HL-60 (cell line): ENCODE measurements around the gene ACSF3.
"Not testable (repeated sequence)": the region's sequence is repeated elsewhere in the genome, so short reads cannot be mapped to it uniquely, and the experiment has no call there.

Experiments
- DNase-seq, 2 experiments: peaks; one replicate each; pipeline ENCODE4 v3.0.0-alpha.2; 2010 to 2020; ENCODE audit warnings: low read depth in 1 of 2, low spot score in 1 of 2
- H3K27ac ChIP-seq: fragments of 250-450 bp; sonication (Bioruptor Pico); replicated peaks from 2 replicates; pipeline ENCODE4 v1.5.1; 2020; ENCODE audit warnings: mild to moderate bottlenecking, moderate library complexity
- H3K27me3 ChIP-seq: fragments of 250-450 bp; sonication (Bioruptor Pico); 2 replicates; pipeline ENCODE4 v1.5.1; 2021; ENCODE audit warnings: mild to moderate bottlenecking, moderate library complexity; ENCODE audit not compliant: insufficient read depth, poor library complexity, severe bottlenecking
- H3K4me3 ChIP-seq: replicated peaks from 2 replicates; pipeline ENCODE4 v1.5.1; 2011; ENCODE audit warnings: mild to moderate bottlenecking, control low read depth, low read length; ENCODE audit not compliant: insufficient read depth
- CTCF ChIP-seq: IDR thresholded peaks from one replicate; pipeline ENCODE4 v1.5.1; 2011; ENCODE audit warnings: low read length, control low read depth, inconsistent platforms; ENCODE audit not compliant: insufficient read depth
- GABPA ChIP-seq: IDR thresholded peaks from 2 replicates; pipeline ENCODE4 v1.6.1; 2012; ENCODE audit warnings: low read depth
- POLR2AphosphoS5 ChIP-seq: IDR thresholded peaks from 2 replicates; pipeline ENCODE4 v1.6.1; 2012; ENCODE audit warnings: low read depth
- REST ChIP-seq: IDR thresholded peaks from 2 replicates; pipeline ENCODE4 v1.6.1; 2012; ENCODE audit warnings: low read depth; ENCODE audit not compliant: insufficient replicate concordance
- SPI1 ChIP-seq: IDR thresholded peaks from 2 replicates; pipeline ENCODE4 v1.6.1; 2012; ENCODE audit warnings: low read depth, mild to moderate bottlenecking, borderline replicate concordance

ACSF3 gene

GRCh38 chr16:89090182-89090630, 3.4 kb upstream of the ACSF3 start:
- Histone ChIP-seq H3K4me3 (no peak overlapping the region), H3K27me3 (no peaks in the 10 kb centered on the region), H3K27ac (no peak overlapping the region)
- no peak for DNase-seq
- TF ChIP-seq REST (no peak), CTCF (no peak), SPI1 (no peak), POLR2AphosphoS5 (no peak), GABPA (no peak)

- H3K27me3 ChIP-seq = no peaks in the 10 kb centered on the region
- DNase-seq = no peak
- no peak overlapping the region for H3K4me3 ChIP-seq
- TF ChIP-seq CTCF (no peak), GABPA (no peak), REST (no peak), POLR2AphosphoS5 (no peak), SPI1 (no peak)
- no peak overlapping the region for H3K27ac ChIP-seq
These were observed 2.8 kb upstream of the ACSF3 start for GRCh38 chr16:89090669-89091426.

GRCh38 chr16:89092013-89092412, 1.6 kb upstream of the ACSF3 start:
- Histone ChIP-seq H3K27me3 (no peaks in the 10 kb centered on the region), H3K4me3 (no peak overlapping the region), H3K27ac (no peak overlapping the region)
- no peak for TF ChIP-seq POLR2AphosphoS5
- DNase-seq = no peak

- H3K27ac ChIP-seq = peak overlapping the region; percentile 65
- not testable (repeated sequence) for H3K27me3 ChIP-seq, DNase-seq
- H3K4me3 ChIP-seq = peak overlapping the region; percentile 60
These were observed 425 bp upstream of the ACSF3 start for GRCh38 chr16:89093252-89093601.
